Smooth muscle cell of trachea (primary cell): ENCODE results near the gene NEGR1. TPM values are rescaled to one million over a fixed set of nuclear protein-coding genes. Genes with fewer than 3 reads are reported as not detected.

ENCODE experiments used
- total RNA-seq: library from RNA; depleted of rRNA; stranded (reverse); fragments of >200 nt; gene quantifications from 2 replicates; pipeline ENCODE4 v1.2.1, GENCODE V29; 2014

The NEGR1 gene
- 3.6 and 7.7 TPM in 2 replicates for total RNA-seq

DNA sequence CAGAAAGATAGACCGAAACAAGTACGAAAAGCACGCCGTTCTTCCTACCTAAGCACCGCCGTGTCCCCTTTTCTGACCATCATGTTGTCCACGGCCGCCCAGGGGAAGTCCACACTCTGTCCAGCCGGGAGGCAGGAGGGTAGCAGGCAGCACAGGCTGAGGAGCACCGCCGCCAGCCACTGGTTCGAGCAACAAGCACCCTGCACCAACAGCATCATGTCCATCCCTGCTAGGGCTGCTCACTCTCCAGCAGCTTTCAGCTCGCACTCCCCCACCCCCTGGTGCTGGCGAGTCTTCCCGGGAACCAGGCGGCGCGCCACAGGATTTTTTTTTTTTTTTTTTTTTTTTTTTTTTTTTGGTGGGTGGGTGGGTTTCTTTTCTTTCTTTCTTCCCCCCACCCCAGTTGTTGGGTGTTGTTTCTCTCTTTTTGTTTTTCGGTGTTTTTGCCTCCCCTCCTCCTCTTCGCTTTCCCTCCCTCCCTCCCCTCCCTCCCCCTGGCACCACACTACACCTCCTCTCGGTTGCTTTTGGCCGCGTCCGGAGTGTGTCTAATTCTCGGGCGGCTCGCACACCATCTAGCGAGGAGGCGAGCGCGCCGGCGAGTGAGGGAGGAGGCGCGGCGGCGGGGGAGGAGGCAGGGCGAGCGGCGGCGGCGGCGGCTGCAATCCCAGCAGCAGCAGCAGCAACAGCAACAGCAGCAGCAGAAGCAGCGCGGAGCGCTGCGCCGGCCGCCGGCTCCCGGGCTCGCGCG, at the start of gene NEGR1:
Gene NEGR1, minus strand, starts transcription at position 269 of the 751 bp plus-strand sequence.

